SK-N-SH treated with all-trans-retinoic acid at 6 μM for 48 hours (cell line): ENCODE measurements around the gene NDUFB1.

ENCODE experiments used
- ATAC-seq: fragments of 200-7000 bp; cut with Tn5 transposase; 3 replicates; pipeline ENCODE4 v1.9.1; 2020; ENCODE audit warnings: mild to moderate bottlenecking, moderate library complexity
- ARNTL ChIP-seq: fragments of 450-650 bp; formaldehyde crosslinking; IDR thresholded peaks from 2 replicates; pipeline ENCODE4 v1.5.0; 2020; ENCODE audit warnings: low read depth, mild to moderate bottlenecking, moderate library complexity, borderline replicate concordance
- BACH2 ChIP-seq: fragments of 250-450 bp; sonication (Bioruptor Pico); IDR thresholded peaks from 2 replicates; pipeline ENCODE4 v1.9.0; 2021; ENCODE audit warnings: mild to moderate bottlenecking, borderline replicate concordance
- CREB5 ChIP-seq: fragments of 250-450 bp; sonication (Bioruptor Pico); IDR thresholded peaks from 2 replicates; pipeline ENCODE4 v1.5.1; 2020; ENCODE audit warnings: low read depth, mild to moderate bottlenecking, moderate library complexity
- CSDC2 ChIP-seq: fragments of 250-450 bp; sonication (Bioruptor Pico); IDR thresholded peaks from 2 replicates; pipeline ENCODE4 v1.5.0; 2020; ENCODE audit warnings: mild to moderate bottlenecking, moderate library complexity
- ESRRG ChIP-seq: fragments of 250-450 bp; sonication (Bioruptor Pico); IDR thresholded peaks from 2 replicates; pipeline ENCODE4 v1.6.1; 2021; ENCODE audit warnings: mild to moderate bottlenecking
- GLIS3 ChIP-seq: fragments of 250-450 bp; sonication (Bioruptor Pico); IDR thresholded peaks from 2 replicates; pipeline ENCODE4 v1.5.0; 2020; ENCODE audit warnings: mild to moderate bottlenecking, moderate library complexity
- ISL1 ChIP-seq: fragments of 250-450 bp; sonication (Bioruptor Pico); IDR thresholded peaks from 2 replicates; pipeline ENCODE4 v2.1.2; 2022; ENCODE audit warnings: mild to moderate bottlenecking, moderate library complexity
- POU6F1 ChIP-seq: fragments of 250-450 bp; sonication (Bioruptor Pico); IDR thresholded peaks from 2 replicates; pipeline ENCODE4 v1.8.0; 2021; ENCODE audit warnings: low read depth, mild to moderate bottlenecking, moderate library complexity, borderline replicate concordance
- PPARA ChIP-seq: fragments of 250-450 bp; sonication (Bioruptor Pico); IDR thresholded peaks from 2 replicates; pipeline ENCODE4 v1.5.0; 2020; ENCODE audit warnings: mild to moderate bottlenecking, borderline replicate concordance
- RARB ChIP-seq: fragments of 250-450 bp; sonication (Bioruptor Pico); IDR thresholded peaks from 2 replicates; pipeline ENCODE4 v1.8.0; 2021; ENCODE audit warnings: mild to moderate bottlenecking, moderate library complexity
- SNAI2 ChIP-seq: fragments of 250-450 bp; sonication (Bioruptor Pico); IDR thresholded peaks from 2 replicates; pipeline ENCODE4 v1.5.0; 2020; ENCODE audit warnings: mild to moderate bottlenecking, moderate library complexity
- TCF4 ChIP-seq: fragments of 250-450 bp; sonication (Bioruptor Pico); IDR thresholded peaks from 2 replicates; pipeline ENCODE4 v1.8.0; 2021; ENCODE audit warnings: mild to moderate bottlenecking, moderate library complexity, borderline replicate concordance
- TOX ChIP-seq: fragments of 250-450 bp; sonication (Bioruptor Pico); IDR thresholded peaks from 2 replicates; pipeline ENCODE4 v1.8.0; 2021; ENCODE audit warnings: mild to moderate bottlenecking, moderate library complexity, borderline replicate concordance
- TSHZ2 ChIP-seq: fragments of 250-450 bp; sonication (Bioruptor Pico); IDR thresholded peaks from 2 replicates; pipeline ENCODE4 v1.5.0; 2020; ENCODE audit warnings: mild to moderate bottlenecking, moderate library complexity
- ZC3H10 ChIP-seq: fragments of 250-450 bp; sonication (Bioruptor Pico); IDR thresholded peaks from 2 replicates; pipeline ENCODE4 v1.5.1; 2021; ENCODE audit warnings: mild to moderate bottlenecking, moderate library complexity
- ZFP3 ChIP-seq: fragments of 250-450 bp; sonication (Bioruptor Pico); IDR thresholded peaks from 2 replicates; pipeline ENCODE4 v1.5.0; 2020; ENCODE audit warnings: mild to moderate bottlenecking, moderate library complexity
- ZFP30 ChIP-seq: fragments of 450-650 bp; formaldehyde crosslinking; IDR thresholded peaks from 2 replicates; pipeline ENCODE4 v1.5.0; 2022; ENCODE audit warnings: mild to moderate bottlenecking, moderate library complexity
- ZNF70 ChIP-seq: fragments of 450-650 bp; formaldehyde crosslinking; IDR thresholded peaks from 2 replicates; pipeline ENCODE4 v1.5.0; 2020; ENCODE audit warnings: mild to moderate bottlenecking, moderate library complexity
- ZNF8 ChIP-seq: fragments of 450-650 bp; formaldehyde crosslinking; IDR thresholded peaks from 2 replicates; pipeline ENCODE4 v1.5.0; 2020; ENCODE audit warnings: mild to moderate bottlenecking, moderate library complexity
- TF ChIP-seq, protein P1 (sequence below): fragments of 250-450 bp; sonication (Bioruptor Pico); IDR thresholded peaks from 2 replicates; pipeline ENCODE4 v1.8.0; 2020; ENCODE audit warnings: mild to moderate bottlenecking, moderate library complexity, borderline replicate concordance
- TF ChIP-seq, protein P2 (sequence below): fragments of 250-450 bp; sonication (Bioruptor Pico); IDR thresholded peaks from 2 replicates; pipeline ENCODE4 v1.5.1; 2021; ENCODE audit warnings: mild to moderate bottlenecking, moderate library complexity

Gene NDUFB1

DNA sequence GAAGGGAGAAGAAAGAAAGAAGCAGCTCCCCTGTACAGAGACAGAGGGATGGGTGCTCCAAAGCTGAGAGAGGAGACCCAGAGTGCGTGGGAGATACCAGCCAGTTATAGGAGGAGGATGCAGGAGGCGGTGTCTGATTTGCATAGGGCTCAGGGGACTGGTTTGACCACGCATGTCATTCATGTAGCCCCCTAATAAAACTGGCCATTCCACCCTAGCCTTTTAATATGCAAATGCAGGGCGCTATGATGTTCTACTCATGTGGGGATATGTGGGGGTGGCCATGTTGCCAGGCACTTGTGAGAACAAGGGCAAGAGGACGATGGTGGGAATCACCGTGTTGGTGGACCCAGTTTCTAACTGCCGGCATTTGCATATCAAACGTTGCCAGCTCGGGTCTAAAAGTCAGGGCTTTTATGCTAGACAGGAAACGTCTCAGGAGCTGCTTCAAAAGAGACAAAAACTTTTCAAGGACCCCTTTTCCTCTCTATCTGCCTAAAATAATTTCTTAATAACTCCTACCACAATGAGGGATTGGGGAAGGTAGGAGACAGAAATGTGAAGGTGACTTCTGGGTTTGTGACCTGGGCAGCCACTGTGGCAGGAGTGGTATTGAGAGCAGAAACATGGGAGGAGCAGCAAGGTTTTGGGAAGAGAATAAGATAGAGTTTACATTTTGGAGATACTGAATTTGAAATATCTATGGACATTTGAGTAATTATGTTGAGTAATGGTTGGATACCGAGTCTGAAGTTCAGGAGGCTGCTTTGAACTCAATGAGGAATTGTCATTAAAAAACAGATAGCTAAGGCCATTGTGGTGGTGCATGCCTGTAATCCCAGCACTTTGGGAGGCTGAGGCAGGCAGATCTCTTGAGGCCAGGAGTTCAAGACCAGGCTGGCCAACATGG is 12.9 kb downstream of the NDUFB1 start:
- no peak for TF ChIP-seq ESRRG (CRISPR knock-in tag)
- TF ChIP-seq PPARA (CRISPR knock-in tag), result no peak
- TF ChIP-seq CREB5 (CRISPR knock-in tag), result no peak
- no peak for TF ChIP-seq BACH2 (CRISPR knock-in tag)
- TF ChIP-seq TSHZ2 (CRISPR knock-in tag), result no peak
- no peak for TF ChIP-seq RARB
- no peak for TF ChIP-seq GLIS3 (CRISPR knock-in tag)
- no peak for TF ChIP-seq ISL1
- TF ChIP-seq ZNF8 (CRISPR knock-in tag), result no peak
- TF ChIP-seq ZC3H10, result no peak
- TF ChIP-seq TOX (CRISPR knock-in tag), result no peak
- no peak for TF ChIP-seq POU6F1 (CRISPR knock-in tag)
- TF ChIP-seq TCF4 (CRISPR knock-in tag), result no peak
- TF ChIP-seq SNAI2 (CRISPR knock-in tag), result no peak
- no peak for TF ChIP-seq ZFP30
- TF ChIP-seq CSDC2 (CRISPR knock-in tag), result no peak
- TF ChIP-seq, all 23 proteins: peak for 0
- no peak for ATAC-seq

DNA sequence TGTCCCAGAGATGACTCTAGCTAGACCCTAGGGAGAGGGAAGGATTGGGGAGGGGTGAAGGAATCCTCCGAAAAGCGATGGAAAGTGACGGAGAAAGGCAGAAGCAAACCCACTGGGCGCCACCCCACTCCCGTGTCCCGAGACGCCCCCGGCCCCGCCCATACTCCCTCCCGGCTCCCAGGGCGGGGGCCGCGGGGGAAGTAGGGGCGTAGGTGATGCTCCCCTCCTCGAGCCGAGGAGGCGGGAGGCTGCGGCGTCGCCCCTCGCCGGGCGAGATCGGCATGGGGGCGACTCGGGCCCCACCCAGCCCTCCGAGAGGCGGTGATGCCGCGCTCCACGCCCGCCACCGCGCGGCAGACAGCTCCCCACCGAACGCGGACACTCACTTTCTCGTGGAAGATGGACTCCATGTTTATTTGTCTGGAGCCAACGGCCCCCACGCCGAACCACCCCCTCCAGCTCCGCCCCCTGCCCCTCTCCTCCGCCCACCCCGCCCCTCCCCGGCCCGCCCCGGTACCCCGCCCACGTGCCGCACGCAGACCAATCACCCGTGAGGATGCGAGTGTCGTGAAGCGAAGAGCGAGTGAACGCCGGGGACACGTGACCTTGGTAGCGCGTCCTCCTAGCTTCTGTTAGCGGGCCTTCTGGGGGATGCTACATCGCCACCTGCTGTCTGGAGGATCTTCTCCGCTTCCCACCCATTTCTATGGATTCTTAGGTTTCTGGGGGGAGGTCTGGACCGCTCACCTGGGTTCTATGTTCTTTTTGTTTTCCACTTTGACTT is 15.2 kb downstream of the NDUFB1 start, which contains the start of gene ATXN3:
Gene ATXN3, minus strand, starts transcription at position 440 of the 784 bp plus-strand sequence. Its CDS starts 30 bp downstream, at position 410.
- ATAC-seq, result peak; percentile 95
- TF ChIP-seq, protein P1, sequence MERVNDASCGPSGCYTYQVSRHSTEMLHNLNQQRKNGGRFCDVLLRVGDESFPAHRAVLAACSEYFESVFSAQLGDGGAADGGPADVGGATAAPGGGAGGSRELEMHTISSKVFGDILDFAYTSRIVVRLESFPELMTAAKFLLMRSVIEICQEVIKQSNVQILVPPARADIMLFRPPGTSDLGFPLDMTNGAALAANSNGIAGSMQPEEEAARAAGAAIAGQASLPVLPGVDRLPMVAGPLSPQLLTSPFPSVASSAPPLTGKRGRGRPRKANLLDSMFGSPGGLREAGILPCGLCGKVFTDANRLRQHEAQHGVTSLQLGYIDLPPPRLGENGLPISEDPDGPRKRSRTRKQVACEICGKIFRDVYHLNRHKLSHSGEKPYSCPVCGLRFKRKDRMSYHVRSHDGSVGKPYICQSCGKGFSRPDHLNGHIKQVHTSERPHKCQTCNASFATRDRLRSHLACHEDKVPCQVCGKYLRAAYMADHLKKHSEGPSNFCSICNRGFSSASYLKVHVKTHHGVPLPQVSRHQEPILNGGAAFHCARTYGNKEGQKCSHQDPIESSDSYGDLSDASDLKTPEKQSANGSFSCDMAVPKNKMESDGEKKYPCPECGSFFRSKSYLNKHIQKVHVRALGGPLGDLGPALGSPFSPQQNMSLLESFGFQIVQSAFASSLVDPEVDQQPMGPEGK (CRISPR knock-in tag), result peak; percentile 92
- TF ChIP-seq ZNF70 (CRISPR knock-in tag), result peak; percentile 43; the same call in 1 of the 2 replicates
- TF ChIP-seq, protein P2, sequence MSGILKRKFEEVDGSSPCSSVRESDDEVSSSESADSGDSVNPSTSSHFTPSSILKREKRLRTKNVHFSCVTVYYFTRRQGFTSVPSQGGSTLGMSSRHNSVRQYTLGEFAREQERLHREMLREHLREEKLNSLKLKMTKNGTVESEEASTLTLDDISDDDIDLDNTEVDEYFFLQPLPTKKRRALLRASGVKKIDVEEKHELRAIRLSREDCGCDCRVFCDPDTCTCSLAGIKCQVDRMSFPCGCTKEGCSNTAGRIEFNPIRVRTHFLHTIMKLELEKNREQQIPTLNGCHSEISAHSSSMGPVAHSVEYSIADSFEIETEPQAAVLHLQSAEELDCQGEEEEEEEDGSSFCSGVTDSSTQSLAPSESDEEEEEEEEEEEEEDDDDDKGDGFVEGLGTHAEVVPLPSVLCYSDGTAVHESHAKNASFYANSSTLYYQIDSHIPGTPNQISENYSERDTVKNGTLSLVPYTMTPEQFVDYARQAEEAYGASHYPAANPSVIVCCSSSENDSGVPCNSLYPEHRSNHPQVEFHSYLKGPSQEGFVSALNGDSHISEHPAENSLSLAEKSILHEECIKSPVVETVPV, result no peak
- TF ChIP-seq, all 23 proteins: peak for 2

DNA sequence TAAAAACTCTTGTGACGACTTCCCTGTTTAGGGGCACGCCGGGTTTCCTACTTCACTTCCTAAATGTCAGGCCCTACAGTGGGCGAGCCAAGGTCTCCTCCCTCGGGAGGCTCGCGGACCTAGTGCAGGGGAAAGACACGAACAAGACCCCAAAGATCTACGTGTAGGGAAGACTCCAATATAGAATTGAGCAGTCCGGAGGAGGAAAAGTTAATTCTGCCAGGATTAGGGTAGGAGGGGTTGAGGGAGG is 15.7 kb downstream of the NDUFB1 start:
- peak; percentile 44; the same call in 1 of the 3 replicates for ATAC-seq
- TF ChIP-seq ESRRG (CRISPR knock-in tag), result no peak
- TF ChIP-seq, protein P2, result no peak
- TF ChIP-seq SNAI2 (CRISPR knock-in tag), result no peak
- TF ChIP-seq TOX (CRISPR knock-in tag), result no peak
- no peak for TF ChIP-seq ZFP3 (CRISPR knock-in tag)
- TF ChIP-seq POU6F1 (CRISPR knock-in tag), result no peak
- TF ChIP-seq ZNF70 (CRISPR knock-in tag), result no peak
- no peak for TF ChIP-seq BACH2 (CRISPR knock-in tag)
- TF ChIP-seq PPARA (CRISPR knock-in tag), result no peak
- no peak for TF ChIP-seq ARNTL (CRISPR knock-in tag)
- TF ChIP-seq TCF4 (CRISPR knock-in tag), result no peak
